OCI-LY7 (cell line): ENCODE measurements around the gene CYP4A22.

ENCODE experiments used
- EZH2phosphoT487 ChIP-seq: fragments of 200-600 bp; sonication (generic); IDR thresholded peaks from 2 replicates; pipeline ENCODE4 v1.6.1; 2018; ENCODE audit warnings: low read depth, borderline replicate concordance, mild to moderate bottlenecking, mixed run types, antibody characterized with exemption, low read length, moderate library complexity, mixed read lengths
- TF ChIP-seq, protein P1 (sequence below): fragments of 200-600 bp; sonication (generic); conservative IDR thresholded peaks from 2 replicates; pipeline ENCODE4 v1.5.1; 2014; ENCODE audit warnings: mild to moderate bottlenecking, antibody characterized with exemption, low read length, moderate library complexity, mixed read lengths

- TF ChIP-seq, protein P1, sequence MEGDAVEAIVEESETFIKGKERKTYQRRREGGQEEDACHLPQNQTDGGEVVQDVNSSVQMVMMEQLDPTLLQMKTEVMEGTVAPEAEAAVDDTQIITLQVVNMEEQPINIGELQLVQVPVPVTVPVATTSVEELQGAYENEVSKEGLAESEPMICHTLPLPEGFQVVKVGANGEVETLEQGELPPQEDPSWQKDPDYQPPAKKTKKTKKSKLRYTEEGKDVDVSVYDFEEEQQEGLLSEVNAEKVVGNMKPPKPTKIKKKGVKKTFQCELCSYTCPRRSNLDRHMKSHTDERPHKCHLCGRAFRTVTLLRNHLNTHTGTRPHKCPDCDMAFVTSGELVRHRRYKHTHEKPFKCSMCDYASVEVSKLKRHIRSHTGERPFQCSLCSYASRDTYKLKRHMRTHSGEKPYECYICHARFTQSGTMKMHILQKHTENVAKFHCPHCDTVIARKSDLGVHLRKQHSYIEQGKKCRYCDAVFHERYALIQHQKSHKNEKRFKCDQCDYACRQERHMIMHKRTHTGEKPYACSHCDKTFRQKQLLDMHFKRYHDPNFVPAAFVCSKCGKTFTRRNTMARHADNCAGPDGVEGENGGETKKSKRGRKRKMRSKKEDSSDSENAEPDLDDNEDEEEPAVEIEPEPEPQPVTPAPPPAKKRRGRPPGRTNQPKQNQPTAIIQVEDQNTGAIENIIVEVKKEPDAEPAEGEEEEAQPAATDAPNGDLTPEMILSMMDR = peak; percentile 96
- no peak for TF ChIP-seq EZH2phosphoT487
These were observed 55.5 kb downstream of the CYP4A22 start for GRCh38 chr1:47192458-47193384.
